T-cell (primary cell): ENCODE results near the gene NXPH4. TPM values are rescaled to one million over a fixed set of nuclear protein-coding genes. Genes with fewer than 3 reads are reported as not detected.

Experiments
- ATAC-seq, 4 experiments: fragments of 200-7000 bp in 3 of 4; fragments of 150-1000 bp in 1 of 4; cut with Tn5 transposase; replicated peaks in 1 of 4; 1 replicate in 3 of 4; 2 replicates in 1 of 4; pipeline ENCODE4 v1.10.0; 2021; ENCODE audit warnings: moderate library complexity in 3 of 4, mild to moderate bottlenecking in 2 of 4, moderate number of reproducible peaks in 1 of 4
- CTCF ChIA-PET, 2 donors: fragments of 300-600 bp; sonication (Branson Sonifier 250); formaldehyde crosslinking; loops; one replicate each; lab custom pipeline; 2022; ENCODE audit warnings: antibody characterized with exemption in 2 of 2; lab: Charles Lee
- POLR2A ChIA-PET, 2 donors: fragments of 300-600 bp; sonication (Branson Sonifier 250); formaldehyde crosslinking; loops; one replicate each; lab custom pipeline; 2022; ENCODE audit warnings: antibody characterized with exemption in 2 of 2; lab: Charles Lee
- DNase-seq, 35 experiments: peaks; one replicate each; pipeline versions ENCODE4 v3.0.0 to v3.0.0-alpha.2; 2013 to 2023
- H3K27ac ChIP-seq: one replicate; pipeline ENCODE4 v1.5.1; 2013; ENCODE audit warnings: low read length
- H3K27me3 ChIP-seq, 2 experiments: replicated peaks in 1 of 2; 1 replicate in 1 of 2; 2 replicates in 1 of 2; pipeline versions ENCODE4 v1.6.1 to v1.7.0; 2013; ENCODE audit warnings: low read length in 1 of 2, mixed read lengths in 1 of 2; ENCODE audit not compliant: control insufficient read depth in 2 of 2, insufficient read depth in 2 of 2; ENCODE audit errors: extremely low read depth in 1 of 2
- H3K36me3 ChIP-seq, 2 donors: 1 replicate in 1 of 2; 2 replicates in 1 of 2; pipeline versions ENCODE4 v1.6.1 to v1.7.0; 2013; ENCODE audit warnings: low read length in 1 of 2; ENCODE audit not compliant: control insufficient read depth in 2 of 2, insufficient read depth in 1 of 2; ENCODE audit errors: extremely low read depth in 1 of 2
- H3K4me1 ChIP-seq, 2 experiments: 1 replicate in 1 of 2; 2 replicates in 1 of 2; pipeline versions ENCODE4 v1.6.1 to v1.7.0; 2013; ENCODE audit warnings: low read length in 2 of 2, mixed read lengths in 1 of 2; ENCODE audit not compliant: insufficient read depth in 2 of 2, control insufficient read depth in 1 of 2; ENCODE audit errors: extremely low read depth in 1 of 2
- H3K4me3 ChIP-seq, 2 donors: 1 replicate in 1 of 2; 2 replicates in 1 of 2; pipeline versions ENCODE4 v1.5.1 to v1.7.0; 2013; ENCODE audit warnings: mild to moderate bottlenecking in 2 of 2, low read length in 1 of 2, moderate library complexity in 1 of 2; ENCODE audit not compliant: control insufficient read depth in 1 of 2; ENCODE audit errors: extremely low read depth in 1 of 2
- H3K9me3 ChIP-seq: 2 replicates; pipeline ENCODE4 v1.7.0; 2013
- H3K27ac Mint-ChIP-seq, 2 donors: one replicate each; pipeline ENCODE4 v1.8.0; 2020 to 2021; ENCODE audit warnings: mild to moderate bottlenecking in 2 of 2, mixed read lengths in 2 of 2
- H3K27me3 Mint-ChIP-seq, 2 donors: one replicate each; pipeline ENCODE4 v1.8.0; 2021 to 2022; ENCODE audit warnings: mixed read lengths in 2 of 2
- H3K36me3 Mint-ChIP-seq: one replicate; pipeline ENCODE4 v1.8.0; 2021; ENCODE audit warnings: mixed read lengths
- H3K4me1 Mint-ChIP-seq, 3 donors: one replicate each; pipeline ENCODE4 v1.8.0; 2020 to 2022; ENCODE audit warnings: mixed read lengths in 3 of 3, mild to moderate bottlenecking in 1 of 3
- H3K4me3 Mint-ChIP-seq, 3 donors: one replicate each; pipeline ENCODE4 v1.8.0; 2020 to 2022; ENCODE audit warnings: mild to moderate bottlenecking in 3 of 3, mixed read lengths in 3 of 3, moderate library complexity in 3 of 3
- H3K9me3 Mint-ChIP-seq, 3 donors: one replicate each; pipeline ENCODE4 v1.8.0; 2020 to 2022; ENCODE audit warnings: mixed read lengths in 3 of 3
- WGBS: methylation state at CpG from one replicate; pipeline ENCODE4 v1.1.5; 2013; ENCODE audit warnings: missing lambda C conversion rate; ENCODE audit not compliant: insufficient coverage; 5-methylcytosine and 5-hydroxymethylcytosine counted together
- total RNA-seq, 35 experiments: library from RNA in 6 of 35; stranded (reverse) in 6 of 35; fragments of 120-200 nt in 1 of 35; gene quantifications; one replicate each; pipeline versions ENCODE4 v1.2.1 to v1.2.4 and lab custom pipeline; 2013 to 2026

NXPH4 gene
- total RNA-seq, 5 donors from 2014 or later (not counting 1 experiment from before 2014, with no cell fraction given) = 0.49 to 4.5 (median 1.0) TPM; not detected in 1

DNA sequence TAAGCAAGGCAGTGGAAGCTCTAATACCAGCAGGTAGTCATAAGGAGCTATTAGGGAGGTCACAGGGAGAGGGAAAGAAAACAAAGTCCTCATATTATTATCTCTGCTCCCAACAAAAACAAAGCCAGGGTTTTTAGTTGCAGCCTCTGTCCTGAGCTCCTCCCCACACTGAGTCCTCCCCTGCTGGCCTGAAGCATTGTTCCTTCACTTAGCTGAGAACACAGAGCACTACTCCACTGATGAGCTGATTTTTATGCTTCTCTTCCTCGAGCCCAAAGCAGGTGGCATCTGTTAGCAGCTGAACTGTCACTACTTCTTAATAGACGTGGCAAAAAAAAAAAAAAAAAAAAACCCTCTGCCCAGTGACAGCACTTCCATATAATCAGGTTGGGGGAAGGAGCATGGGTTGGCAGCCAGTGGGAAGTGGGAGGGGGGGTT, 44.9 kb downstream of the NXPH4 start:
- DNase-seq (no peak), ATAC-seq (no peak)
- Mint-ChIP-seq H3K9me3 (no peaks in the 10 kb centered on the region), H3K36me3 (peaks cover 48% of the 10 kb centered on the region), H3K4me1 (no peaks in the 10 kb centered on the region), H3K4me3 (no peak overlapping the region), H3K27me3 (no peaks in the 10 kb centered on the region), H3K27ac (no peak overlapping the region)
- H3K27me3 ChIP-seq = no peaks in the 10 kb centered on the region
- no peak overlapping the region for H3K4me3 ChIP-seq
- H3K36me3 ChIP-seq = peaks cover 12 to 70% of the 10 kb centered on the region in 2 donors
- no peak overlapping the region for H3K27ac ChIP-seq
- POLR2A ChIA-PET = interaction anchor here in 1 of 2 donors (0.6 kb wide), 1 partner anchor 208 kb away, joined by 5 read pairs; no protein-coding TSS in a partner anchor
- WGBS = no CpG with 5 or more reads among the region's 2 CpGs
- CTCF ChIA-PET = interaction anchor here (0.5 to 0.7 kb wide), 3 partner anchors 54 to 688 kb away, joined by 4 to 7 read pairs (median 4); no protein-coding TSS in a partner anchor
- H3K4me1 ChIP-seq = peaks cover 0 to 5% of the 10 kb centered on the region in 2 experiments
- no peaks in the 10 kb centered on the region for H3K9me3 ChIP-seq

DNA sequence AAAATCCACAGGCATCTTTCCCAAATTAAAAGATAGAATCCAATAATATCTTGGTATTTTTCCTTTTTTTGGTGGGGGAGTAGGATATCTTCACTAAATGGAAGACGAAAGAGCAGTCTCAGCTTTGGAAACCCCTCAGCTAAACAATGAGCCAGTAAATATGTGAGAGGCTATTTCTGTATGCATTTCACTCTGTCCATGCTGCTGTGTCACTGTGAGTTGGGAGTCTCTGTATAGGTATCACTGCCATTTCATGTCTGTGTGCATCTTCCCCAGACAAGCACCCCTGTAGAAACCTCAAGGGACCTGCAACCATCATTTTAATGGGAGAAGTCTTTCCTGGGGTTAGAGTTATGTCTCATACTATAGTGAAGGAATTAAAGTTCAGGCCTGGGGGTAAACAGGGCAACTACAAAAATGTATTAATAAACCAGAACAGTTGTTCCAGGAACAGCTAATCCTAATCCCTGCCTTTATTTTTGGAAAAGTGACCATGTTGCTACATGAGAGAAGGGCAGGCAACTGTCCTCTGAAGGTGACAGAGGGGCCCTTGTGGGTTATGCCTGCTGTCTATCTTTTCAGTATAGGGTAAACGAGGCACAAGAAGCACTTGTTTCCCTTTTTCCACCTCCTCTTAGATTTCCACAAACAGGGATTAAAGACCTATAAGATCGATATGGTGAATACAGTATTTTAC, 45.7 kb downstream of the NXPH4 start:
- H3K27me3 Mint-ChIP-seq = no peaks in the 10 kb centered on the region
- no peak overlapping the region for H3K27ac ChIP-seq
- peaks cover 47% of the 10 kb centered on the region for H3K36me3 Mint-ChIP-seq
- POLR2A ChIA-PET = no interaction called here
- no peaks in the 10 kb centered on the region for H3K9me3 ChIP-seq
- no peaks in the 10 kb centered on the region for H3K27me3 ChIP-seq
- no peak for DNase-seq
- no peak overlapping the region for H3K27ac Mint-ChIP-seq
- WGBS = no CpG with 5 or more reads among the region's 3 CpGs
- H3K36me3 ChIP-seq = peaks cover 18 to 69% of the 10 kb centered on the region in 2 donors
- CTCF ChIA-PET = interaction anchor here (0.5 to 0.7 kb wide), 2 partner anchors 53 to 92 kb away, joined by 4 to 7 read pairs; no protein-coding TSS in a partner anchor
- no peaks in the 10 kb centered on the region for H3K4me1 Mint-ChIP-seq
- peaks cover 0 to 5% of the 10 kb centered on the region in 2 experiments for H3K4me1 ChIP-seq
- ATAC-seq = no peak
- H3K9me3 Mint-ChIP-seq = no peaks in the 10 kb centered on the region
- H3K4me3 Mint-ChIP-seq = no peak overlapping the region
- H3K4me3 ChIP-seq = no peak overlapping the region

DNA sequence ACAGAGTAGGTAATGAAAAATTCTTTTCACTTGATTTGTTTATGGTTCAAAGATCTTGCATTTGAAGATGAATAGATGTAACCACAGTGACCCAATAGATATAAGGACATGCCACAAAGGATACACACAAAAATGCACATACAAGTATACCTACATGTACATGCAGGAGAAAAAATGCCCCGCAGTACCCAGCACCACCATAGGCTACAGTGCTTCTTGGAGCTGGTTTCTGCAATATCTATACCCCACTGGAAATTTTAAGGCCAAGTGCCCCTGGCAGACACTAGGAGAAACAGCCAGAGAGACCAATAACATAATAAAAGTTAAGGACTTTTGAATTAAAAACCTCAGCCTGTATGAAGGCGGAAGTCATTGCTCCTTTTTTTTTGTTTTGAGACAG, 46.5 kb downstream of the NXPH4 start:
- Mint-ChIP-seq H3K4me1 (no peaks in the 10 kb centered on the region), H3K4me3 (no peak overlapping the region), H3K27ac (no peak overlapping the region), H3K27me3 (no peaks in the 10 kb centered on the region), H3K36me3 (peaks cover 49% of the 10 kb centered on the region), H3K9me3 (no peaks in the 10 kb centered on the region)
- no peak overlapping the region for H3K27ac ChIP-seq
- peaks cover 0 to 5% of the 10 kb centered on the region in 2 experiments for H3K4me1 ChIP-seq
- CTCF ChIA-PET = interaction anchor here in 1 of 2 donors (0.8 kb wide), 1 partner anchor 192 kb away, joined by 3 read pairs; the partner anchor contains the start of gene INHBE
- no peak overlapping the region for H3K4me3 ChIP-seq
- DNase-seq (no peak), ATAC-seq (no peak)
- no peaks in the 10 kb centered on the region for H3K9me3 ChIP-seq
- 100% methylated on average over 2 of the region's 2 CpGs for WGBS
- POLR2A ChIA-PET = no interaction called here
- H3K27me3 ChIP-seq = no peaks in the 10 kb centered on the region
- peaks cover 18 to 67% of the 10 kb centered on the region in 2 donors for H3K36me3 ChIP-seq

DNA sequence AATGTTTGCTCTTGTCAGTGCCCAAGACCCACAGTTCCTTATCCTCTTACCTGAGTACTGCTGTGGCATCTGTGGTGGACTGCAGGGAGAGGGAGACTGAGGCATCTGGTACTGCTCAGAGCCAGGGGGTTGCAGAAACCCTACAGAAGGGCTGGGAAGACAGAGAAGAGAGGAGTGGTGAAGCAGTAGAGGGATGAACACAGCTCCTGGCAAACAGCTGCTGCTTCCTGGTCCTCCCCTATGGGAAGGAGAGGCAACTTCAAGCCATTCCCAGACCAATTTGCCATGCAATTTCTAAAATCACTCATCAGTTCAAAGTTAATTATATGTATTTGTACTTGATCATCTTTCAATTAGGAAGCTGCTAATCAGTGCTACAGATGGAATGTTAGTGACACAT, 50.1 kb downstream of the NXPH4 start:
- Histone ChIP-seq H3K4me3 (no peak overlapping the region), H3K27me3 (no peaks in the 10 kb centered on the region), H3K4me1 (peaks cover 0 to 5% of the 10 kb centered on the region in 2 experiments), H3K27ac (no peak overlapping the region), H3K9me3 (no peaks in the 10 kb centered on the region), H3K36me3 (peaks cover 14 to 63% of the 10 kb centered on the region in 2 donors)
- no peak overlapping the region for H3K4me3 Mint-ChIP-seq
- POLR2A ChIA-PET = interaction anchor here in 1 of 2 donors (0.5 kb wide), 1 partner anchor 1369 kb away, joined by 4 read pairs; no protein-coding TSS in a partner anchor
- no peaks in the 10 kb centered on the region for H3K27me3 Mint-ChIP-seq
- H3K36me3 Mint-ChIP-seq = peaks cover 49% of the 10 kb centered on the region
- H3K9me3 Mint-ChIP-seq = no peaks in the 10 kb centered on the region
- H3K4me1 Mint-ChIP-seq = no peaks in the 10 kb centered on the region
- CTCF ChIA-PET = no interaction called here
- DNase-seq = no peak
- H3K27ac Mint-ChIP-seq = peak overlapping the region in 1 of 2 donors; percentile 56
- no peak for ATAC-seq

DNA sequence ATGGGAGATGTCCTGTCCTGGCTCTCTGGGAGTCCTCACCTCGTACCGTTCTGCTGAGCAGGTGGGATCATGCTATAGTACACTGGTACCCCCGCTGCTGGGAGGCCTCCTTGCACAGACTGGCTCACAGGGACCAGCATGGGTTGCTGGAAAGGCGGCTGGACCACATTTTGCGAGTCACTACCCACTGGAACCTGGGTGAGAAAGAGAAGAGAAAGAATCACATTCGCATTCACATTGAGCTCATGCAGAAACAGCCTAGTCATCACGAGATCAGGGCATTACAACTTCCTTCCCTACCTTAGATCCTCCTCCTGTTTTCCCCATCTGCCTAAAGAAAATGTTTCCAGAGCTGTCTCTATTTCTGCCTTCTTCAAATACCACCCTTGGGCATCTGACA, 51.7 kb downstream of the NXPH4 start:
- no peak overlapping the region for H3K4me3 ChIP-seq
- H3K27ac ChIP-seq = no peak overlapping the region
- H3K9me3 Mint-ChIP-seq = no peaks in the 10 kb centered on the region
- H3K27ac Mint-ChIP-seq = peak overlapping the region in 1 of 2 donors; percentile 2
- POLR2A ChIA-PET = no interaction called here
- no peaks in the 10 kb centered on the region for H3K27me3 Mint-ChIP-seq
- CTCF ChIA-PET = interaction anchor here in 1 of 2 donors (1.4 kb wide), 1 partner anchor 191 kb away, joined by 4 read pairs; no protein-coding TSS in a partner anchor
- H3K4me1 ChIP-seq = peaks cover 0 to 5% of the 10 kb centered on the region in 2 experiments
- no peak overlapping the region for H3K4me3 Mint-ChIP-seq
- DNase-seq (no peak), ATAC-seq (no peak)
- peaks cover 52% of the 10 kb centered on the region for H3K36me3 Mint-ChIP-seq
- no peaks in the 10 kb centered on the region for H3K9me3 ChIP-seq
- H3K4me1 Mint-ChIP-seq = no peaks in the 10 kb centered on the region
- H3K36me3 ChIP-seq = peaks cover 14 to 65% of the 10 kb centered on the region in 2 donors
- WGBS = 87% methylated on average over 6 of the region's 7 CpGs
- no peaks in the 10 kb centered on the region for H3K27me3 ChIP-seq

DNA sequence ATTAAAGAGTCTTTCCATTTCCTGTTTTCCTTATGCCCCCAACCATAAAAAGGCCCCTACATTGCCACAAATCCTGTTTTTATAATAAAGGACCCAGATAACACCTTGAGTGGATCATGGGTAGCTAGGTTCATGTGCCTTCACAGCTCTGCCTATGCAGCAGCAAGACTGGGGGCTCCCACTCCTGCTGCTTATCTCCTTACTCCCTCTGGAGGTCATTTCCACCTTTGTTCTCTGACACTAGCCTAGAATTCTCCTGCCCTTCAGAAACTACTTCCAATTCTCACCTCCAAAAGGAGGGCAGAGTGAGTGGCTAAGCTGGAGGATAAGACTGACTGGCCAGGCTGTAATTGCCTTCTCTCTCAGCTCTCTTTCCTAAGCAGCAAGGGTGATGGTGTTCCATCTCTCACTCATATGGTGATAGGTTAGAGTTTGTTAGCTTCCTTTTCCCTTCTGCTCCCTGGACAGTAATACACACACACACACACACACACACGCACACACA, 54.4 kb downstream of the NXPH4 start:
- H3K27ac Mint-ChIP-seq = no peak overlapping the region
- ChIA-PET POLR2A (interaction anchor here in 1 of 2 donors (0.8 kb wide), 1 partner anchor 40 kb away, joined by 3 read pairs; no protein-coding TSS in a partner anchor), CTCF (no interaction called here)
- H3K36me3 Mint-ChIP-seq = peaks cover 66% of the 10 kb centered on the region
- Histone ChIP-seq H3K4me3 (no peak overlapping the region), H3K4me1 (no peaks in the 10 kb centered on the region), H3K9me3 (no peaks in the 10 kb centered on the region), H3K27me3 (no peaks in the 10 kb centered on the region), H3K27ac (no peak overlapping the region), H3K36me3 (peaks cover 14 to 65% of the 10 kb centered on the region in 2 donors)
- no peaks in the 10 kb centered on the region for H3K27me3 Mint-ChIP-seq
- no peak for DNase-seq
- WGBS = no CpG with 5 or more reads among the region's 1 CpG
- no peaks in the 10 kb centered on the region for H3K9me3 Mint-ChIP-seq
- ATAC-seq = no peak
- peaks cover 0 to 6% (median 2%) of the 10 kb centered on the region in 3 donors for H3K4me1 Mint-ChIP-seq
- no peak overlapping the region for H3K4me3 Mint-ChIP-seq
